SU-DHL-6 (cell line): ENCODE data around the gene LCP2.

Experiments used
- H2AFZ ChIP-seq: fragments of 200-600 bp; sonication (generic); 2 replicates; pipeline ENCODE4 v1.6.1; 2014; ENCODE audit warnings: low read depth, mild to moderate bottlenecking, moderate library complexity, mixed read lengths, antibody characterized with exemption, low read length; ENCODE audit not compliant: severe bottlenecking
- H3F3A ChIP-seq: fragments of 200-600 bp; shearing (Covaris generic); 2 replicates; pipeline ENCODE4 v1.6.0; 2016; ENCODE audit warnings: antibody characterized with exemption, mild to moderate bottlenecking; ENCODE audit not compliant: insufficient read depth
- H3K27ac ChIP-seq: fragments of 200-600 bp; sonication (generic); 2 replicates; pipeline ENCODE4 v1.5.1; 2016; ENCODE audit warnings: low read depth, mild to moderate bottlenecking, low read length, moderate library complexity, mixed read lengths
- H3K27me3 ChIP-seq: fragments of 200-600 bp; sonication (generic), shearing (Covaris generic); 2 replicates; pipeline ENCODE4 v1.6.0; 2014; ENCODE audit warnings: mild to moderate bottlenecking, low read length
- H3K36me3 ChIP-seq: fragments of 200-600 bp; sonication (generic); 2 replicates; pipeline ENCODE4 v1.6.1; 2014; ENCODE audit warnings: mild to moderate bottlenecking, low read length, mixed read lengths
- H3K4me2 ChIP-seq: fragments of 300-600, 200-600 bp; shearing (Covaris generic), sonication (generic); 2 replicates; pipeline ENCODE4 v1.6.0; 2014; ENCODE audit warnings: low read length, low read depth, mild to moderate bottlenecking; ENCODE audit not compliant: poor library complexity, severe bottlenecking
- H3K4me3 ChIP-seq: fragments of 200-600 bp; sonication (generic); 2 replicates; pipeline ENCODE4 v1.5.1; 2014; ENCODE audit warnings: antibody characterized with exemption, low read length, mild to moderate bottlenecking, mixed read lengths; ENCODE audit not compliant: insufficient read depth, poor library complexity, severe bottlenecking
- H3K79me2 ChIP-seq: fragments of 200-600 bp; sonication (generic); 2 replicates; pipeline ENCODE4 v1.6.1; 2014; ENCODE audit warnings: mild to moderate bottlenecking, low read length, moderate library complexity; ENCODE audit not compliant: insufficient read depth
- H3K9ac ChIP-seq: fragments of 200-600 bp; sonication (generic); 2 replicates; pipeline ENCODE4 v1.7.0; 2014; ENCODE audit warnings: mild to moderate bottlenecking, low read length
- H3K9me2 ChIP-seq: fragments of 200-600 bp; sonication (generic); replicated peaks from 2 replicates; pipeline ENCODE4 v1.6.1; 2014; ENCODE audit warnings: low read length; ENCODE audit not compliant: insufficient read depth
- H3K9me3 ChIP-seq: fragments of 200-600 bp; sonication (generic); 2 replicates; pipeline ENCODE4 v1.6.1; 2014; ENCODE audit warnings: low read length, mixed read lengths; ENCODE audit not compliant: insufficient read depth
- H4K20me1 ChIP-seq: fragments of 200-600 bp; sonication (generic); 2 replicates; pipeline ENCODE4 v1.6.1; 2014; ENCODE audit warnings: low read depth, mild to moderate bottlenecking, antibody characterized with exemption, low read length, moderate library complexity, mixed read lengths
- CTCF ChIP-seq: fragments of 200-600 bp; sonication (generic); IDR thresholded peaks from one replicate; pipeline ENCODE4 v1.5.1; 2017; ENCODE audit warnings: antibody characterized with exemption, mild to moderate bottlenecking, low read length, moderate library complexity; ENCODE audit not compliant: insufficient read depth, poor library complexity, severe bottlenecking
- EZH2phosphoT487 ChIP-seq: fragments of 200-600 bp; sonication (generic), shearing (Covaris generic); conservative IDR thresholded peaks from 2 replicates; pipeline ENCODE4 v1.6.1; 2018; ENCODE audit warnings: mild to moderate bottlenecking, antibody characterized with exemption, low read length, moderate library complexity, mixed read lengths

Gene LCP2

GRCh38 chr5:170302653-170303501, 5.3 kb upstream of the LCP2 start:
- Histone ChIP-seq H3K27me3 (no peaks in the 10 kb centered on the region), H3K27ac (no peak overlapping the region), H4K20me1 (no peaks in the 10 kb centered on the region), H3K4me3 (no peak overlapping the region), H3K9me2 (no peaks in the 10 kb centered on the region), H3K36me3 (no peaks in the 10 kb centered on the region), H2AFZ (no peak overlapping the region), H3K9ac (no peak overlapping the region), H3K79me2 (no peaks in the 10 kb centered on the region), H3K4me2 (peak overlapping the region; percentile 33), H3F3A (no peaks in the 10 kb centered on the region), H3K9me3 (no peaks in the 10 kb centered on the region)
- TF ChIP-seq CTCF (no peak), EZH2phosphoT487 (no peak)

DNA sequence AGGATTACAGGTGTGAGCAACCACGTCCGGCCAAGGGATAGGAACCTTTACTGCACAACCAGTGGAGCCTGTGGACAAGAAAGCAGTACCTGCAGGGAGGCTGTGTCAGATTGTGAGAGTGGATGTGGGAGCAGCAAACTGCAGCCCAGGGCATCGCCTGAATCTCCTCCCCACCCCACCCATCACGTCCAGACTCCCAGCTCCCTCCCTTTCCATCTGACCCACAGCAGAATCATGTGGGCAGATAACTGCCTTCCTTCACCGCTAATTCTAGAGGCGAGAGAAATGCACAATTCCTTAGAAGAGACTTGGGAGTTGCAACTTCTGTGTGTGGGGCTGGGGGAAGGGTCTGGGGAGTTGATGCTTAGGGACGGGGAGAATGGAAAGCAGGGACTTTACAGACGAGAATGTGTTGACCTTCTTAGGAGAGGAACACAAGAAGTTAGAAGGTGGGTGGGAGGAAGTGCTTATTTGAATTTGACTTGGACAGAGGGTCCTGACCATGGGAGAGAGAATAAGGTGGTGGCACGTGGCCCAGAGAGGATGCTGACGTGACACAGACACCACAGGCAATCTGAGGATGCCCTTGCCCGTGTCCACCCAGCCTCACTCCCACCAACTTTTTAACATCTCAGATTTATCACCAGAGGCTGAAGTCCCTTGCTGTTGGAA, 4.5 kb upstream of the LCP2 start:
- Histone ChIP-seq H3K27me3 (no peaks in the 10 kb centered on the region), H3F3A (no peaks in the 10 kb centered on the region), H4K20me1 (no peaks in the 10 kb centered on the region), H3K9me2 (no peaks in the 10 kb centered on the region), H3K9ac (no peak overlapping the region), H3K4me2 (no peak overlapping the region), H3K79me2 (no peaks in the 10 kb centered on the region), H2AFZ (no peak overlapping the region), H3K36me3 (no peaks in the 10 kb centered on the region), H3K27ac (no peak overlapping the region), H3K4me3 (no peak overlapping the region), H3K9me3 (no peaks in the 10 kb centered on the region)
- no peak for TF ChIP-seq EZH2phosphoT487
- no peak for TF ChIP-seq CTCF

DNA sequence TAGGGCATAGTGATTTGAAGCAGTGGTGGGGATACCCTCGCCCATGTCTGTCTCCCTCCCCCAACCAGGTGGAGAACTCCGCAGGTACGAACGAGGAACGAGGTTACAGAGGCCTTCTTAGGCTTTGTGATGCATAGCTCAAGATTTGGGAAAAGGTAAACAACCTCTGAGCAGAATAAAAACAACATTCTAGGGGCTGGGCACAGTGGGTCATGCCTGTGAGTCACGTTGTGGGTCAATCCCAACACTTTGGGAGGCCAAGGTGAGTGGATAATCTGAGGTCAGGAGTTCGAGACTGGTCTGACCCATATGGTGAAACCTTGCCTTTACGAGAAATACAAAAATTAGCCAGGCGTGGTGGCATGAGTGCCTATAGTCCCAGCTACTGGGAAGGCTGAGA, 3.6 kb upstream of the LCP2 start:
- Histone ChIP-seq H3K27ac (no peak overlapping the region), H3F3A (no peaks in the 10 kb centered on the region), H3K9ac (no peak overlapping the region), H3K27me3 (no peaks in the 10 kb centered on the region), H2AFZ (no peak overlapping the region), H3K4me2 (no peak overlapping the region), H3K9me2 (no peaks in the 10 kb centered on the region), H4K20me1 (no peaks in the 10 kb centered on the region), H3K36me3 (no peaks in the 10 kb centered on the region), H3K9me3 (no peaks in the 10 kb centered on the region), H3K79me2 (no peaks in the 10 kb centered on the region), H3K4me3 (no peak overlapping the region)
- no peak for TF ChIP-seq EZH2phosphoT487
- TF ChIP-seq CTCF = no peak
